GM19043 (cell line): Measurements from ENCODE around the gene CCDC40.
"Not testable (repeated sequence)": the region's sequence is repeated elsewhere in the genome, so short reads cannot be mapped to it uniquely, and the experiment has no call there.

Source experiments
- ATAC-seq: cut with Tn5 transposase; IDR thresholded peaks from one replicate; pipeline ENCODE4 v1.9.1; 2021; ENCODE audit warnings: low read depth; ENCODE audit not compliant: unreplicated experiment

Gene CCDC40

GRCh38 chr17:80072410-80072809 is 36.0 kb downstream of the CCDC40 start:
- ATAC-seq, result no peak

DNA sequence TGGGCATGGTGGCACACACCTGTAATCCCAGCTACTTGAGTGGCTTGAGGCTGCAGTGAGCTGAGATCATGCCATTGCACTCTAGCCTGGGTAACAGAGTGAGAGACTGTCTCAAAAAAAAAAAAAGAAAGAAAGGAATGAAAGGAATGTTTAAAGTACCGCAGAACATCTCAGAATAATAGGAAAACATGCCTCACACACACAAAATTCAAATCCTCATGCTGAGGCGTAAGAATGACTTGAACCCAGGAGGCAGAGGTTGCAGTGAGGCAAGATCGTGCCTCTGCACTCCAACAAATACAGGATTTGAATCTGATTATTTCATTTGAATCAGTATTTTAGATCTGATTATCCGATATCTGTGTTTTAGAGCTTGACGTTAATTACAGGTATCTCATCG is 43.6 kb downstream of the CCDC40 start:
- ATAC-seq, result no peak

GRCh38 chr17:80081596-80081995 is 45.2 kb downstream of the CCDC40 start:
- no peak for ATAC-seq

- no peak for ATAC-seq
Observed at GRCh38 chr17:80082403-80083135, 46.1 kb downstream of the CCDC40 start.

GRCh38 chr17:80083136-80083661 is 46.8 kb downstream of the CCDC40 start:
- ATAC-seq, result no peak

DNA sequence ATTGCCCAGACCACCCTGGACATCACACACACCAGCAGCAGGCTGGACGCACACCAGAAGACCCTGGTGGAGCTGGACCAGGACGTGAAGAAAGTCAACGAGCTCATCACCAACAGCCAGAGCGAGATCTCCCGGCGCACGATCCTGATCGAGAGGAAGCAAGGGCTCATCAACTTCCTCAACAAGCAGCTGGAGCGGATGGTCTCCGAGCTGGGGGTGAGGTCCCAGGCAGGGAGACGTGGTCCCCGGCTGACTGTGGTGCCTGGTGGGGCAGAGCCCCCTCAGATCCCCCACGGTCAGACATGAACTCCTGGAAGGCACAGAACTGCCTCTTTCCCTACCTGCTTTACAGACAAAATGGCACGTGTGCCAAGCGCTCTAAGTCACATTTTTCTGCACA is 48.3 kb downstream of the CCDC40 start:
- ATAC-seq, result no peak

DNA sequence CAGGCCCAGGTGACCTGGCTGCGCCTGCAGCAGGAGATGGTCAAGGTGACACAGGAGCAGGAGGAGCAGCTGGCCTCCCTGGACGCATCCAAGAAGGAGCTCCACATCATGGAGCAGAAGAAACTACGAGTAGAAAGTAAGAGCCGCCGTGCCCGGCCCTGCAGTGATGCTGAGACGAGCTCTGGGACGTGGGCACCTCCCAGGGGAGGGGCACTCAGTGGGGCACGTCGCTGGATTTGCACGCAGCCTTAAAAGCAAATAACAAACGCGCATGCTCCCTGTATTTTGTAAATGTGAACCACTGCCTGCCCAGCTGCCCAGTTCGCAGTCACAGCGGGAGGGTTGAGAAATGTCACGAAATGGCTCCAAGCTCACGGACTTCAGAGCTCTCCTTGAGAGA is 49.6 kb downstream of the CCDC40 start:
- ATAC-seq, result no peak

- no peak for ATAC-seq
Observed at GRCh38 chr17:80086616-80087015, 50.2 kb downstream of the CCDC40 start.

DNA sequence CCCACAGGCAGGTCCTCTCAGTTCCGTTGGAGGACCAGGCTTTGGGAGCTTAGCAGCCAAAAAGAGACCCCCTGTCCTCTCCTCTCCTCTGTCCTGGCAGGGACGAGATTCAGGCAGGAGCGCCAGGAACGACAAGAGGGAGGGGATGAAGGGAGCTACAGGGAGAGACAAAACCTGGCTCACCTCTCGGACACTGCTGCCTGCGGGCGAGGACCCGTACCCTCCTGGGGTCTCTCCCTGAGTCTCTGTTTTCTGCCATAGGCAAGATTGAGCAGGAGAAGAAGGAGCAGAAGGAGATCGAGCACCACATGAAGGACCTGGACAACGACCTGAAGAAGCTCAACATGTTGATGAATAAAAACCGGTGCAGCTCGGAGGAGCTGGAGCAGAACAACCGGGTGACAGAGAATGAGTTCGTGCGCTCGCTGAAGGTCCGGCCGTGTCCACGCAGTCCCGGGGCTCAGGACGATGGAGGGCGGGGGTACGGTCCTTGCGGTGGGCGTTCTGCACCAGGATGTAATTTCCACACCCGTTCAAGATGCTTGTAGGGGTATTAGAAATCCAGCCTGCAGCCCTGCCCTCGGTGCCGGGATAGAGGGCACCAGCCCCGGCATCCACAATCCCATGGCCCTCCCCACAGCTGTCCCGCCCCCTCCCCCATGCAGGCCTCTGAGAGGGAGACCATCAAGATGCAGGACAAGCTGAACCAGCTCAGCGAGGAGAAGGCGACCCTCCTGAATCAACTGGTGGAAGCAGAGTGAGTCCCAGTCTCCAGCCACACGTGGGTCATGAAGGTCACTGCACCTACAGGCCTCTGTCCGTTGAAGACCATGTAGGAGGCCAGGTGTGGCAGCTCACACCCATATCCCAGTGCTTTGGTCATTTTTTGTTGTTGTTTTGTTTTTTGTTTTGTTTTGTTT is 51.2 kb downstream of the CCDC40 start:
- no peak for ATAC-seq

DNA sequence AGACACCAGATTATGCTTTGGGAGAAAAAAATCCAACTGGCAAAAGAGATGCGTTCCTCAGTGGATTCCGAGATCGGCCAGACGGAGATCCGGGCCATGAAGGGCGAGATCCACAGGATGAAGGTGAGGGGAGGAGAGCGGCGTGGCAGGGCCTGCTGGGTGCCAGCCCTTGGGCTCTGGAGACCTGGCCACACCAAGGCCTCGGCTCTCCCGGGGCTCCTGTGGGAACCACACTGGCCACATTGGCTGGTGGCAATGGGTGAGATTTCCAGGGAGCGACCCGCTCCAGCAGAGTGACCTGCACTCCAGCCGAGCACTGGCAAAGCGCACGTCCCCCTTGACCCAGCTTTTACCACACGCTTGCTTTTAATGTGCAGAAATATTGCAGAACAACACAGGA is 53.3 kb downstream of the CCDC40 start:
- ATAC-seq, result no peak

GRCh38 chr17:80090164-80090563 is 53.7 kb downstream of the CCDC40 start:
- not testable (repeated sequence) for ATAC-seq

GRCh38 chr17:80091376-80091775 is 54.9 kb downstream of the CCDC40 start:
- ATAC-seq, result no peak

DNA sequence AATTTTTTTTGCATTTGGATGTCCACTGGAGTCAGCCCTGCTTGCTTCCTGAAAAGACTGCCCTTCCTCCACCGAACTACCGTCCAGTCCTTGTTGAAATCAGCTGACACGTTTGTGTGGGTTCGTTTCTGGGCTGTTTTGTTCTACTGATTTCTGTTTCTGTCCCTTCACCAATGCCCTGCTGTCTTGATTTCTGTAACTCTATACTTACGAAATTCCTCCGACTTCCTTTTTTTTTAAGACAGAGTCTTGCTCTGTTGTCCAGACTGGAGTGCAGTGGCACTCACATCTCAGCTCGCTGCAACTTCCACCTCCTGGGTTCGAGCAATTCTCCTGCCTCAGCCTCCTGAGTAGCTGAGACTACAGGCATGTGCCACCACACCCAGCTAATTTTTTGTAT is 56.5 kb downstream of the CCDC40 start:
- no peak for ATAC-seq

DNA sequence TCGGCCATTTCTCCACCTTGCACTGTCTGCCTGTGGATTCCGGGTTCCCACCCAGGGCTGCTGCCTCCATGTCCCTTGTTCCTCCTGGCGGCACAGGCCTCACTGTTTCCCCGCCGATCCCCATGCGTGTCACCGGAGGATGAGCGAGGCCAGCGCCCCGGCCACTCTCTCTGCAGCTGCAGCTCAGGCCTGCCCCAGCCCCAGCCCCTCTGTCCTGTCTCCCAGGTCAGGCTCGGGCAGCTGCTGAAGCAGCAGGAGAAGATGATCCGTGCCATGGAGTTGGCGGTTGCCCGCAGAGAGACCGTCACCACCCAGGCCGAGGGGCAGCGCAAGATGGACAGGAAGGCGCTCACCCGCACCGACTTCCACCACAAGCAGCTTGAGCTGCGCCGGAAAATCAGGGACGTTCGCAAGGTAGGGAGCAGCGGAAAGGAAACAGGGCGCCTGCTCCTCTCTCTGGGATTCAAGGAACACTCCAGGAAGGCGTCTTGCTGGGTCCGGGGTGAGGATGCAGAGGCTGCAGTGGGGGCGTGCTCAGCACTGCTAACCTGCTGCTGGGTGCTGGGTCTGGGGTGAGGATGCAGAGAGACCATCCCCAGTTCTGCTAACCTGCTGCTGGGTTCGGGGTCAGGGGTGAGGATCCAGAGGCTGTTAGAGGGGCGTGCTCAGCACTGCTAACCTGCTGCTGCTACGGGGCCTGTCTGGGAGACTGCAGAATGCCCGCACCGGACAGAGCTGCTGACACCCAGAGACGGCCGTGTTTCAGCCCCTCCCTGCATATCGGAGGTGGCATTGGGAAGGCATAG is 58.8 kb downstream of the CCDC40 start:
- ATAC-seq, result no peak

- no peak for ATAC-seq
Observed at GRCh38 chr17:80095844-80096475, 59.5 kb downstream of the CCDC40 start.

- no peak for ATAC-seq
Observed at GRCh38 chr17:80096561-80097021, 60.1 kb downstream of the CCDC40 start.

GRCh38 chr17:80097127-80097621 is 60.7 kb downstream of the CCDC40 start:
- ATAC-seq, result no peak

GRCh38 chr17:80097844-80098691 is 61.6 kb downstream of the CCDC40 start:
- ATAC-seq, result no peak
